NCI-H1048 (cell line): ENCODE data around the gene ZBTB25.
"Not testable (repeated sequence)": the region's sequence is repeated elsewhere in the genome, so short reads cannot be mapped to it uniquely, and the experiment has no call there.

Source experiments
- DNase-seq: peaks from one replicate; lab custom pipeline; 2025; lab: John Stamatoyannopoulos, UW

The ZBTB25 gene, protein sequence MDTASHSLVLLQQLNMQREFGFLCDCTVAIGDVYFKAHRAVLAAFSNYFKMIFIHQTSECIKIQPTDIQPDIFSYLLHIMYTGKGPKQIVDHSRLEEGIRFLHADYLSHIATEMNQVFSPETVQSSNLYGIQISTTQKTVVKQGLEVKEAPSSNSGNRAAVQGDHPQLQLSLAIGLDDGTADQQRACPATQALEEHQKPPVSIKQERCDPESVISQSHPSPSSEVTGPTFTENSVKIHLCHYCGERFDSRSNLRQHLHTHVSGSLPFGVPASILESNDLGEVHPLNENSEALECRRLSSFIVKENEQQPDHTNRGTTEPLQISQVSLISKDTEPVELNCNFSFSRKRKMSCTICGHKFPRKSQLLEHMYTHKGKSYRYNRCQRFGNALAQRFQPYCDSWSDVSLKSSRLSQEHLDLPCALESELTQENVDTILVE

DNA sequence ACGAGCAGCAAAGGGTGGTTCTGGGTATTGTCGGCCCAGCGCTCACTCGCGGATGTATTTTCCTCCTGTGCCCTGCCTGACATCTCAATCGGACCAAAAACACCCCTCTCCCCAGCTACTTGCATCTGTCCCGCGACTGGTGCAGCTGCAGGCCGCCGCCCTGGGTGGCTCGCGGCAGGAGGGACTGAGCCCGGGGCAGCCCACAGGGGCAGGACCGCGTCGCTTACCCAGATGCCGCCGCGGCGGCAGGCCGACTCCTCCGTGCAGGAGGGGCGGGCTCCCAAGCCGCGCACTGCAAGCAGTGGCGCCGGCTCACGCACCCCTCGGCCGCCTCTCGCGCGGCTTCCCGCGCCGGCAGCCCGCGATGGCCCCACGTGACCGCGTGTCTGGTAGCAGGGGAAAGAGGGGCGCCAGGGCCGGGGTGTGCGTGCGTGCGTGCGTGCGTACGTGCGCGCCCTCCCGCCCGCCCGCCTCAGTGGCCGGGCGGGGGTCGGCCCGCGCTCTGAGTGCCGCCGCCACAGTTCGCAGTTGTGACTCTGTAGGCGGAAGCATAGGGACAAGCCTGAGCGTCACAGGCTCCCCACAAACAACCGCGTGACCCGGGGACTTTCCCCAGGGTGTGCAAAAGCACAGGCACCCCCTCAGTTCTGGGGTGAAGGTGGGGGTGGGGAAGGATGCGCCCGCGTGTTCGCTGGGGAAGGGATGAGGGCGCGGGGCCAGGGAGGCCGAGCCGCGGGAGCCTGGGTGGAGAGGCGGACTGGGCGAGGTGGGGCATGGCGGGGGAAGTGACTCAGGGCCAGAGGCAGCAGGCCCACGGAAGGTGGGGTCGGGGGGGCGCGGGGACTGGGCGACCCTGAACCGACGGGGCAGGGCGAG lies at the start of gene ZBTB25:
Gene ZBTB25, minus strand, starts transcription at position 405 of the 876 bp plus-strand sequence. CDS start 13,305 bp downstream, outside the sequence.
- DNase-seq, result peak; percentile 76

DNA sequence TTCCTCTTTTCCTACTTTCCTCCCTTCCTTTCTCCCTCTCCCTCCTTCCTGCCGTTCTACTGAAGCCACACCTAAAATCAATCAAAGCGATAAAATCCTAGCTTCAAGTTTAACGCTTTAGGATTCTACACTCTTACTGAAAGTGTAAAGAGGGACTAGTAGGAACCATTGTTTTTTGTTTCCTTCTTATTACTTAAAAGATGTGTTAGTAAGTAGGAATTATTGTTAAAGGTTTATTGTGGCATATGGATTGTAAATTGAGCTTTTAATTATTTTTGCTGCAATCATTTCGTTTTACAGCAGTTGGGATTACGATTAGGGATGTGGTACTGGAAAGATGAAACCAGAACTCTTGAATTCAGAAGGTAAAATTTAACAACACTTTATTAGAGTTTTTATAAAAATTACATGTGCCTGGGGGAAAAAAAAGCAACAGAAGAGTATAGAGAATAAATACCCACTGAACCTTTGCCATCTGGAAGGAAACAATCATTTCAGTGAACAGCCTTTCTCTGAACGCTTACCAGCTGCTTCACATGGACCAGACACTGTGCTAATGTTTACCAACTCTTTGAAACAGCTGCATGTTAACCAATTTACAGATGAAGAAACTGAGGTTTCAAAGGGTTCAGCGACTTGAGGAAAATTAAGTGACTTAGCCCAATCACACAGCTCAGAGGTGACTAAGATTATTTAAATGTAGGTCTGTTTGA lies 47.1 kb upstream of the ZBTB25 start:
- no peak for DNase-seq

DNA sequence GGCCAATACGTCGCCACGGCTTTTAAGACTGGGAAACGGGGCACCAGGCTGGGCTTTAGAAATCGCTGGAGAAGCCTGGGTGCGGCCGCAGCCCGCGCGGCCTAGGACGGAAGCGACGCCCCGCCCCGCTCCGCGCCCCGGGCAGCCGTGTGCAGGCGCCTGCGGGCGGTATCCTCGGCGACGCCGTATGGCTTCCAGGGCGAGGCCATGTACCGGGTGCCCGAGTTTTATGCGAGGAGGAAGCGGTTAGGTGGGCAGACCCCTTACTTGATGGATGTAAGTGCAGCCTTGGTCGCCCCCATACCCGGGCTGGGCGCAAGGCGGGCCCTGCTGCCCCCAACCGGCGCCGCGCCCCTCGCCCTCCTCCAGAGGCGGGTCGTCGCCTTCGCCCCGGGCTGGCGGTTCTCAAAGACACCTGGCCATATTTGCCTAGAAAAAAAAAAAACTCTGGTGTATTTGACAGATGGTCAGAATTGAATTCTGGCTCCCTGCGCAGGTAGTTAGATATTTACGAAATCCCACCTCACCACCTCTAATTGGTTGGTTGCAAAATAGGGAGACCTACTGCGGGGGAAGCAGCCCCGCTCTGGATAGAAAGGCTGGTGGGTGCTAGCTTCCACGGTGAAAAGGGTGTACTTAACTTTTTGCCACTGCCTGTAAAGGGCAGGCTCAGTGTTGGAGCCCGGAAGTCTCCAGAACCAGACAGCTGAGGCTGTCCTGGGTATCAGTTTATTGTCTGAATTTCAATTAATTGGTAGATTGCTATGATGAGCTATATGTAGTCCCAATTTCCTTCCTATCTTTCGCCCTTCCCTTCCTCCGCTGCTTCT lies 46.4 kb upstream of the ZBTB25 start, which contains the start of gene PPP1R36:
Gene PPP1R36, plus strand, starts transcription at position 171 of the 830 bp plus-strand sequence. Its CDS starts 37 bp downstream, at position 208.
- DNase-seq, result no peak

DNA sequence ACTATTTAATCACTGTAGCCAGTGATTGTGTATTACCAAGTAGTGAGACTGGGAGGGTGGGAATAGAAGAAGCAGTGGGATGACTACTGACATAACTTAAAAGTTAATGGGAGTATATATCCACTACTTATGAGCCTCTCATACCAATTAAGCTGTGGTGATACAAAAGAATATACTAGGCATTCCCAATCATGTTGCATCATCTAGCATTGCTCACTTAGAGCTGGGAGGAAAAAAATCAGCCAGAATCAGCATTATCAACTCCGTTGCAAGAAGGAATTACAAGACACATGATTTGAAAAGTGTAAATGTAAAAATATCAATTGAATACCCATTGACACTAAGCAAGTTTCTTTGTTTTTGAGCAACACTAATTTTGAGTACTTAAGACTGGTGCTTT lies 45.4 kb upstream of the ZBTB25 start:
- no peak for DNase-seq

DNA sequence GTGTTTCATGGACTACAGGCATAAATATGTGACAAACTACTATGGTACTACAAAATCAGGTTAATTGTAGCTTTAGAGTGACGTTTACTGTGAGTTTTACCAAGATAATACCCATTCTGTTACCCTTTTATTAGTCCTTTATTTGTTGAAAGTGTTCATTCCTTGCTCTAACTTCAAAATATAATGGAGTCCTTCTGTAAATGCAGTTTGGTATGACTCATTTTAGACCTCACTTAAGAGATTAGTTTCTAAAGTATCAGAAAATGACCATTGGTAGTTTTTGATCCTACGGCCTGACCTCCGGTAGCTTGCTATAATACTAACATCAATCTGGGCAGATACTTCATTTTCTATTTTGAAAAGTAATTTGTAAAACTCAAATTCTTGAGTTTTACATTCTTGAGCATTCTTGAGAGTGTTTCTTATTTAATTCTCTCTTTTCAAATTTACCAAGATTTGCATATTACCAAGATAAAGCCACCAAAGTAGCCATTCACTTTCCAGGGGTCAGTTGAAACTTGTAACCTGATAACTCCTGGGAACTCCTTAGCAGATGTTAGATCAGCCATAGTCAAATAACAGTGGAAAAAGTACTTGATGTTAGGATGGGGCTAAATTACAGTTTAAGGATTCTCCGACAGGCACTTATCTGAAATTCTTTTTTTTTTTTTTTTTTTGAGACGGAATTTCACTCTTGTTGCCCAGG lies 41.1 kb upstream of the ZBTB25 start:
- DNase-seq, result no peak

DNA sequence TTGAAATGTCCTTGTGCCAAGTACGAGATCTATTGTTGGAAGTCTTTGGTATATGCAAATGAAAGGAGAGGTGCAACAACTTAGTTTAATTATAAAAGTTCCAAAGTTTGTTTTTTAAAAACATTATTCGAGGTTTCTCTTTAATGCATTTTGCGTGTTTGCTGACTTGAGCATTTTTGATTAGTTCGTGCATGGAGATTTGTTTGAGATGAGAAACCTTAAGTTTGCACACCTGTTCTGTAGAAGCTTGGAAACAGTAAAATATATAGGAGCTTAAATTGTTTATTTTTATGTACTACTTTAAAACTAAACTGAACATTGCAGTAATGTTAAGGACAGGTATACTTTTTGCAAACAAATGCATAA lies 39.2 kb upstream of the ZBTB25 start:
- DNase-seq, result no peak

DNA sequence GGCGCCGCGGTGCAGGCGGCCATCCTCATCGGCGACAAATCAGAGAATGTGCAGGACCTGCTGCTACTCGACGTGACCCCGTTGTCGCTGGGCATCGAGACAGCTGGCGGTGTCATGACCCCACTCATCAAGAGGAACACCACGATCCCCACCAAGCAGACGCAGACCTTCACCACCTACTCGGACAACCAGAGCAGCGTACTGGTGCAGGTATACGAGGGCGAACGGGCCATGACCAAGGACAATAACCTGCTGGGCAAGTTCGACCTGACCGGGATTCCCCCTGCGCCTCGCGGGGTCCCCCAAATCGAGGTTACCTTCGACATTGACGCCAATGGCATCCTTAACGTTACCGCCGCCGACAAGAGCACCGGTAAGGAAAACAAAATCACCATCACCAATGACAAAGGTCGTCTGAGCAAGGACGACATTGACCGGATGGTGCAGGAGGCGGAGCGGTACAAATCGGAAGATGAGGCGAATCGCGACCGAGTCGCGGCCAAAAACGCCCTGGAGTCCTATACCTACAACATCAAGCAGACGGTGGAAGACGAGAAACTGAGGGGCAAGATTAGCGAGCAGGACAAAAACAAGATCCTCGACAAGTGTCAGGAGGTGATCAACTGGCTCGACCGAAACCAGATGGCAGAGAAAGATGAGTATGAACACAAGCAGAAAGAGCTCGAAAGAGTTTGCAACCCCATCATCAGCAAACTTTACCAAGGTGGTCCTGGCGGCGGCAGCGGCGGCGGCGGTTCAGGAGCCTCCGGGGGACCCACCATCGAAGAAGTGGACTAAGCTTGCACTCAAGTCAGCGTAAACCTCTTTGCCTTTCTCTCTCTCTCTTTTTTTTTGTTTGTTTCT lies 38.6 kb upstream of the ZBTB25 start:
- DNase-seq, result no peak

DNA sequence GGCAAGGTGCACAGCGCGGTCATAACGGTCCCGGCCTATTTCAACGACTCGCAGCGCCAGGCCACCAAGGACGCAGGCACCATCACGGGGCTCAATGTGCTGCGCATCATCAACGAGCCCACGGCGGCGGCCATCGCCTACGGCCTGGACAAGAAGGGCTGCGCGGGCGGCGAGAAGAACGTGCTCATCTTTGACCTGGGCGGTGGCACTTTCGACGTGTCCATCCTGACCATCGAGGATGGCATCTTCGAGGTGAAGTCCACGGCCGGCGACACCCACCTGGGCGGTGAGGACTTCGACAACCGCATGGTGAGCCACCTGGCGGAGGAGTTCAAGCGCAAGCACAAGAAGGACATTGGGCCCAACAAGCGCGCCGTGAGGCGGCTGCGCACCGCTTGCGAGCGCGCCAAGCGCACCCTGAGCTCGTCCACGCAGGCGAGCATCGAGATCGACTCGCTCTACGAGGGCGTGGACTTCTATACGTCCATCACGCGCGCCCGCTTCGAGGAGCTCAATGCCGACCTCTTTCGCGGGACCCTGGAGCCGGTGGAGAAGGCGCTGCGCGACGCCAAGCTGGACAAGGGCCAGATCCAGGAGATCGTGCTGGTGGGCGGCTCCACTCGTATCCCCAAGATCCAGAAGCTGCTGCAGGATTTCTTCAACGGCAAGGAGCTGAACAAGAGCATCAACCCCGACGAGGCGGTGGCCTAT lies 37.8 kb upstream of the ZBTB25 start:
- no peak for DNase-seq

DNA sequence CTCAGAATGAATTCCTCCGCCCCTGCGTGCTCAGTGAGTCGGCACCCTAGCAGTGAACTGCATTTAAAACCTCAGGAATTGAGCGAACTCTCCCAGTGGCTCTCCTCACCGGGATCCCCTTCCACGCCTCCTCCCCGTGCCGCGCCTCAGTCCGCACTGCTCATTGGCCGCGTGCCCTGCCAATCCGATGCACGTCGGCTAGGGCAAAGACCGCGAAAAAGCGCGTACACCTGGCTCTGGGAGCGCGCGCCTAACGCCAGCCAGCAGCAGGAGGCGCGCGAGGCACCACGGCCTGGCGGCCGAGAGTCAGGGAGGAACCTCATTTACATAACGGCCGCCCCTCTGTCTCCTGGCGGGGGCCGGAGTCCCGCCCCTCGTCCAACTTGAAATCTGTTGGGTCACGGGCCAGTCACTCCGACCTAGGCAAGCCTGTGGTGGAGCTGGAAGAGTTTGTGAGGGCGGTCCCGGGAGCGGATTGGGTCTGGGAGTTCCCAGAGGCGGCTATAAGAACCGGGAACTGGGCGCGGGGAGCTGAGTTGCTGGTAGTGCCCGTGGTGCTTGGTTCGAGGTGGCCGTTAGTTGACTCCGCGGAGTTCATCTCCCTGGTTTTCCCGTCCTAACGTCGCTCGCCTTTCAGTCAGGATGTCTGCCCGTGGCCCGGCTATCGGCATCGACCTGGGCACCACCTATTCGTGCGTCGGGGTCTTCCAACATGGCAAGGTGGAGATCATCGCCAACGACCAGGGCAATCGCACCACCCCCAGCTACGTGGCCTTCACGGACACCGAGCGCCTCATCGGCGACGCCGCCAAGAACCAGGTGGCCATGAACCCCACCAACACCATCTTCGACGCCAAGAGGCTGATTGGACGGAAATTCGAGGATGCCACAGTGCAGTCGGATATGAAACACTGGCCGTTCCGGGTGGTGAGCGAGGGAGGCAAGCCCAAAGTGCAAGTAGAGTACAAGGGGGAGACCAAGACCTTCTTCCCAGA lies 36.9 kb upstream of the ZBTB25 start, which contains the start of gene HSPA2:
Gene HSPA2, plus strand, starts transcription at position 534 of the 995 bp plus-strand sequence. Its CDS starts 109 bp downstream, at position 643.
- DNase-seq, result peak; percentile 73

DNA sequence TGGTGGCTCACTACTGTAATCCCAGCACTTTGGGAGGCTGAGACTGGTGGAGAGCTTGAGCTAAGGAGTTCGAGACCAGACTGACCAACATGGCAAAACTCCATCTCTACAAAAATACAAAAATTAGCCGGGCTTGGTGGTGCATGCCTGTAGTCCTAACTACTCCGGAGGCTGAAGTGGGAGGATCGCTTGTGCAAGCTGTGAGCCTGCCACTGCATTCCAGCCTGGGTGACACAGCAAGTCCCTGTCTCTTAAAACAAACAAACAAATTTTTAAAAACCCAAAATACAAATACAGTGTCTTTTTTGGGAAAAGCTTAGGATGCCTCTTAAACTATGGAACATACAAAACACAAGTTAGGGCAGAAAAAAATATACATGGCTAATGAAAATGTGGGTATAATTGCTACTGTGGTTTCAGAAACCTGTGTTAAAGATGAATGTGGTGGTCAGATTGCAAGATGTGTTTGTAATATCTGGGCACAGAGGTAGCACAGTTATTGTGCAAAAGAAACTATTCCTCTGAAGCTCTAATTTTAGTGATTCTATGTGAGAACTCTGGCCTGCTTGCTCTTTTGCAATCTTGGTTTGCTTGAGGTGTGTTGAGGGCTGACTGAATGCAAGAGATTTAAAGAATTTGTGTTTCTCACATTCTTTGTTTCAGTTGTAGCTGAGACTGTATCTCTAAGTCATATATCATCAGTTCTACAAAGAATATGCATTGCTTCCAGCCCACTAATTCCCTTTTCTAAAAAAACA lies 33.0 kb upstream of the ZBTB25 start:
- DNase-seq, result no peak

DNA sequence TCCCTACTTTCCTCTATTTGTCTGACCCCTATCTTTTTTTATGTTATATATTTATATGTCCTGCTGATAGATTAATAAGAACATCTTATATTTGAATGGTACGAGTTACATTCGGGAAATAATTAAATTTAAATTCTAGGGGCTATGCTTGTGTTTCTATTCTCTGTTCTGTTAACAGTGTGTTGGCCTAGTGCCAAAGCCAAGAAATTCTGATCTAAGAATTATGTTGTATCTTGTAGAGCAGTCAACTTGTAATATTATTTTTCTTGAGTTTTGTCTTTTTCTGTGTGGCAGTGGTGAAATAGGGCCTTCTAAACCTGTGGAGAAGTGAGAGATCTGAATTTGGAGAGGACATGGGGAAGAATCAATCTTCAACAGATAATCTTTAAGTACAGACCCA lies 27.9 kb upstream of the ZBTB25 start:
- DNase-seq, result no peak

DNA sequence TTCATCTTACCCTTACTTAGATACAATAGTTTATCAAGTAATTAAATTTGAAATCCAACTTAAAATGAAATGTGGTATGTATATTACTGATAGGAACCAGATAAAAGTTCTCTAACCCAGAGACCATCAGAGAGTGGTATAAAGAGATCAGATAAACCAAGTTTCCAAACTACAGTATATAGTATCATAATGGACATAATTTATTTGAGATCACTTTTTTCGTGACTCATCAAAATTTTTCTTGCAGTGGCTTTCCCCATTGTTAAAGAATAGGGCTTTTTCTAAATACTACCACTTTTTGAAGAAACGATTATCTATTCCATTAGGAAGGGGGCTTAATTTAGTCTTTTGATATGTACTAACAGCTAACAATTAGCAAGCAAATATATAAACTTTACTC lies 21.7 kb upstream of the ZBTB25 start:
- DNase-seq, result no peak

DNA sequence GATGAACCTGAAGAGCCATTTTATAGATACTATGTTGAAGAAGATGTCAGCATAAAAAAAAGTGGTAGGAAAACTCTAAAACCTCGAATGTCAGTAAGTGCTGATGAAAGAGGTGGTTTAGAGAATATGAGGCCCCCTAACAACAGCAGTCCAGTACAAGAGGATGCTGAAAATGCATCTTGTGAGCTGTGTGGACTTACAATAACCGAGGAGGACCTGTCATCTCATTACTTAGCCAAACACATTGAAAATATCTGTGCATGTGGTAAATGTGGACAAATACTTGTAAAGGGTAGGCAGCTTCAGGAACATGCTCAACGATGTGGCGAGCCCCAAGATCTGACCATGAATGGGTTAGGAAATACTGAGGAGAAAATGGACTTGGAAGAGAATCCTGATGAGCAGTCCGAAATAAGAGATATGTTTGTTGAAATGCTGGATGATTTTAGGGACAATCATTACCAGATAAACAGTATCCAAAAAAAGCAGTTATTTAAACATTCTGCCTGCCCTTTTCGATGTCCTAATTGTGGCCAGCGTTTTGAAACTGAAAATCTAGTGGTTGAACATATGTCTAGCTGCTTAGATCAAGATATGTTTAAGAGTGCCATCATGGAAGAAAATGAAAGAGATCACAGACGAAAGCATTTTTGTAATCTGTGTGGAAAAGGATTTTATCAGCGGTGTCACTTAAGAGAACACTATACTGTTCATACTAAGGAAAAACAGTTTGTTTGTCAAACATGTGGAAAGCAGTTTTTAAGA lies 19.1 kb upstream of the ZBTB25 start:
- DNase-seq, result no peak

DNA sequence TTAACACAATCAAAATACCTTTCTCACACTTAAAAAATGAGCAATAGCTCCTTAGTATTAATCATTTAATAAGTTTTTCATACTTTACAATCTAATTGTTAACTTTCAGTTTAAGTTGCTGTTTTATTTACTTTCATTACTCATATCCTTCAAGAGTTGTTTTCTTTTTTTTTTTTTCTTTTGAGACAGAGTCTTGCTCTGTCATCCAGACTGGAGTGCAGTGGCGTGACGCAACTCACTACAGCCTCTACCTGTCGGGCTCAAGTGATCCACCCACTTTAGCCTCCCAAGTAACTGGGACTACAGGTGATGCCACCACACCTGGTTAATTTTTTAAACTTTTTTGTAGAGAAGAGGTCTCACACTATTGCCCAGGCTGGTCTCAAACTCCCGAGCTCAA lies 17.1 kb upstream of the ZBTB25 start:
- no peak for DNase-seq

DNA sequence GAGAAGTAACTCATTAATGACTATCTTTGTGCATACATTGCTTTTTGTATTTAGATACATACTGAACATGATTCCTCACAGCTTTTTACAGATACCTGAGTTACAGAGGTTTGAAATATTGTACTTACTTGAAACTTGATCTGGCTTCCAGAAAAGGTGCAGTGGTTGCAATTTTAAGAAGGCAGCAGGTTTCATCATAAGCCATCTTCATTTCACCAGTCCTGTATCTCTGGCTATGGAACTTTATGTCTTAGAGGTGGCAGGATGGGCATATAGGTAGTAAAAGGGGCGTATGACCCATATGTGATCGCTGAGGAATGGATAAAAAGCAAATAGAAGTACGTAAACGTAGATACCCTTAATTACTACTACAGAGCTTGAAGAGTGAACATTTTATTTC lies 14.6 kb upstream of the ZBTB25 start:
- DNase-seq, result no peak

DNA sequence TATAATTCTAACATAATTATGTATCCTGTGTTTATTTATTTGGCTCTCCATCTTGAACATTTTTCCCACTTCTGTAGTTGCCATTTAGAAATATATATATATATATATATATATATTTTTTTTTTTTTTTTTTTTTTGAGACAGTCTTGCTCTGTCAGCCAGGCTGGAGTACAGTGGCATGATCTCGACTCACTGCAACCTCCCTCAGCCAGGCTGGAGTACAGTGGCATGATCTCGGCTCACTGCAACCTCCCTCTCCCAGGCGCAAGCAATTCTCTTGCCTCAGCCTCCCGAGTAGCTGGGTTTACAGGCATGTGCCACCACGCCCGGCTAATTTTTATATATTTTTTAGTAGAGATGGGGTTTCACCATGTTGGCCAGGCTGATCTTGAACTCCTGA lies 14.0 kb upstream of the ZBTB25 start:
- not testable (repeated sequence) for DNase-seq
